ENCODE data around the gene KANSL1. TPM values are rescaled to one million over a fixed set of nuclear protein-coding genes. Genes with fewer than 3 reads are reported as not detected.
A peak's percentile ranks its signal among the peaks of the same experiment; 100 is the strongest.

Gene KANSL1
- total RNA-seq, 3 donors from 2014 or later: 80.2 to 107 (median 88.8) TPM

DNA sequence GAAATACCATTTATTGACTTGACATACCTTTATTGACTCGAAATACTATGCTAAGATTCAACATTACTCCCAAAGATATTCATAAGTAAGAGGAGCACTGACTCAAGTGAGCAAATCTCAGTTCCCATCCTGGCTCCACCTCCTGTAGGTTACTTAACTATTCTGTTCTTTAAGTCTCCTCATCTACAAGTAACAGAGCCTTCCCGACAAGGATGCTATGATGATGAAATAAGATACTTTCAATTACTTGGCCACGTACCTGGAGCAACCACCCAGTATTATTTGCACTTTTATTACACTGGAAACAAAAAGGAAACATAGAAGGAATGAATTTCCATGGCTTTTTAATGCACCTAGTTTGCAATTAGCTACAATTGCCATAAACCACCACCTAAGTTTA is 16.3 kb downstream of the KANSL1 start:
- H3K9me3 ChIP-seq: no peaks in the 10 kb centered on the region
- TF ChIP-seq, protein P1, sequence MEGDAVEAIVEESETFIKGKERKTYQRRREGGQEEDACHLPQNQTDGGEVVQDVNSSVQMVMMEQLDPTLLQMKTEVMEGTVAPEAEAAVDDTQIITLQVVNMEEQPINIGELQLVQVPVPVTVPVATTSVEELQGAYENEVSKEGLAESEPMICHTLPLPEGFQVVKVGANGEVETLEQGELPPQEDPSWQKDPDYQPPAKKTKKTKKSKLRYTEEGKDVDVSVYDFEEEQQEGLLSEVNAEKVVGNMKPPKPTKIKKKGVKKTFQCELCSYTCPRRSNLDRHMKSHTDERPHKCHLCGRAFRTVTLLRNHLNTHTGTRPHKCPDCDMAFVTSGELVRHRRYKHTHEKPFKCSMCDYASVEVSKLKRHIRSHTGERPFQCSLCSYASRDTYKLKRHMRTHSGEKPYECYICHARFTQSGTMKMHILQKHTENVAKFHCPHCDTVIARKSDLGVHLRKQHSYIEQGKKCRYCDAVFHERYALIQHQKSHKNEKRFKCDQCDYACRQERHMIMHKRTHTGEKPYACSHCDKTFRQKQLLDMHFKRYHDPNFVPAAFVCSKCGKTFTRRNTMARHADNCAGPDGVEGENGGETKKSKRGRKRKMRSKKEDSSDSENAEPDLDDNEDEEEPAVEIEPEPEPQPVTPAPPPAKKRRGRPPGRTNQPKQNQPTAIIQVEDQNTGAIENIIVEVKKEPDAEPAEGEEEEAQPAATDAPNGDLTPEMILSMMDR (IDR thresholded peaks at IDR 0.05): no peak
- peaks cover 28% of the 10 kb centered on the region for H3K4me1 ChIP-seq (ENCODE audit: low read depth)
- ATAC-seq: no peak
- intact Hi-C loops (cut with DNase I, micrococcal nuclease): no loop called here
- H3K4me3 ChIP-seq: no peak overlapping the region
- no peak for DNase-seq
- H3K36me3 ChIP-seq (ENCODE audit: low read depth): no peaks in the 10 kb centered on the region

DNA sequence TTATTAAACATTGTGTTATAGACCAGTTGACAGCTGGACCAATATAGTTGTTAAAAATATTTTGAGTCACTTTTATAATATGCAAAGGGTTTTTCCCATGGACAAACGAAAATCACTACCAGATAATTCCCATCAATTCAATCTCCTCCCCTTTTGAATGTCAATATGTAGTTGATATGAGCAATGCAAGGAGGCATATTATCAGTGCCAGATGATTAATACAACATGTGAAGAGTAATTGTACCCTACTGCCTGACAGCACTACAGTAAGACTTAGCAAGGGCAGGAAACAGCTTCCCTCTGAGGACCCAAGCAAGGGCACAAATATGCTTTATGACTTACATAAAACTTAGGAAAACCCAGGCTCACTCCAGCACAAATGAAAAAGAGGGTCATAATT is 17.3 kb downstream of the KANSL1 start:
- DNase-seq: no peak
- TF ChIP-seq, protein P1 (IDR thresholded peaks at IDR 0.05): no peak
- no peak overlapping the region for H3K4me3 ChIP-seq
- no peaks in the 10 kb centered on the region for H3K36me3 ChIP-seq (ENCODE audit: low read depth)
- intact Hi-C loops (cut with DNase I, micrococcal nuclease): no loop called here
- peaks cover 28% of the 10 kb centered on the region for H3K4me1 ChIP-seq (ENCODE audit: low read depth)
- H3K9me3 ChIP-seq: no peaks in the 10 kb centered on the region
- ATAC-seq: no peak

DNA sequence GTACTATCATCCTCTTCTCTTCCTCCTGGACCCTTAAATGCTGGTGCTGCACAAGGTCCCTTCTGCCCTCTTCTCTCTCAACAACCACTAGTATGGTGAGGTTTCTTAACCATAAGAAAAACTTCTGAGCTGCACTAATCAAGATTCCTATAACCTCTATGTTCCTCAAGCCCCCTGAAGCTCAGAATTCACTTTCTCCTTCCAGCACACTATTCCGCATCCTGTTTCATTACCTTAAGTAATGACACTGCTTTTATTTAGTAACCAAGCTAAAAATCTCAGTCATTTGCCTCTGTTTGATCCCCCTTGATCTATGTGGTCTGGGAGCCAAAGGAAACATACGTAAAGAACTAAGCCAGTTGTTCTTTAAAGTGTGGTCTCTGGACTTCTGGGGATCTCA is 20.1 kb downstream of the KANSL1 start:
- H3K9me3 ChIP-seq: no peaks in the 10 kb centered on the region
- DNase-seq (no peak), ATAC-seq (no peak)
- no peak overlapping the region for H3K4me3 ChIP-seq
- TF ChIP-seq, protein P1 (IDR thresholded peaks at IDR 0.05): no peak
- H3K36me3 ChIP-seq (ENCODE audit: low read depth): no peaks in the 10 kb centered on the region
- peaks cover 16% of the 10 kb centered on the region for H3K4me1 ChIP-seq (ENCODE audit: low read depth)
- intact Hi-C loops (cut with DNase I, micrococcal nuclease): no loop called here

DNA sequence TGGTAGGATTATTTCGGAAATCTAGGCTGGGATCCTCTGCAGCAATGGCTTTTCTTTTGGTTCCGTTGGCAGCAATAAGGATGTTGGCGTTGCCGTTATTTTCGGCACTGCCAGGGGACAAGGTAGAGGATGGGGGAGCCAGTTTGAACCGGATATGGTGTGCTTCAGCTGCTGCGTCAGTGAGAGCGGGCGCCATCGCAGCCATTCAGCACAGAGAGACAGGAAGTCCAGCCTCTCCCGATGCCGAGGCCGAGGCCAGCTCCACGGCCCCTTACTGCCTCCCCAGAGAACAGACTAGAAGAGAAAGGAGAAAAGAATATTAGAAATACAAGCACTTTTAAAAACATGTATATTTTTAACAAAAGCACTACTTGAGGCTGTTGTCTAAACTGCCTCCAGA is 21.3 kb downstream of the KANSL1 start:
- TF ChIP-seq, protein P1 (IDR thresholded peaks at IDR 0.05): no peak
- DNase-seq: peak in 1 of 3 donors; percentile 53
- peaks cover 17% of the 10 kb centered on the region for H3K4me1 ChIP-seq (ENCODE audit: low read depth)
- H3K9me3 ChIP-seq: no peaks in the 10 kb centered on the region
- H3K36me3 ChIP-seq (ENCODE audit: low read depth): no peaks in the 10 kb centered on the region
- intact Hi-C loops (cut with DNase I, micrococcal nuclease): no loop called here
- no peak for ATAC-seq
- H3K4me3 ChIP-seq: no peak overlapping the region

DNA sequence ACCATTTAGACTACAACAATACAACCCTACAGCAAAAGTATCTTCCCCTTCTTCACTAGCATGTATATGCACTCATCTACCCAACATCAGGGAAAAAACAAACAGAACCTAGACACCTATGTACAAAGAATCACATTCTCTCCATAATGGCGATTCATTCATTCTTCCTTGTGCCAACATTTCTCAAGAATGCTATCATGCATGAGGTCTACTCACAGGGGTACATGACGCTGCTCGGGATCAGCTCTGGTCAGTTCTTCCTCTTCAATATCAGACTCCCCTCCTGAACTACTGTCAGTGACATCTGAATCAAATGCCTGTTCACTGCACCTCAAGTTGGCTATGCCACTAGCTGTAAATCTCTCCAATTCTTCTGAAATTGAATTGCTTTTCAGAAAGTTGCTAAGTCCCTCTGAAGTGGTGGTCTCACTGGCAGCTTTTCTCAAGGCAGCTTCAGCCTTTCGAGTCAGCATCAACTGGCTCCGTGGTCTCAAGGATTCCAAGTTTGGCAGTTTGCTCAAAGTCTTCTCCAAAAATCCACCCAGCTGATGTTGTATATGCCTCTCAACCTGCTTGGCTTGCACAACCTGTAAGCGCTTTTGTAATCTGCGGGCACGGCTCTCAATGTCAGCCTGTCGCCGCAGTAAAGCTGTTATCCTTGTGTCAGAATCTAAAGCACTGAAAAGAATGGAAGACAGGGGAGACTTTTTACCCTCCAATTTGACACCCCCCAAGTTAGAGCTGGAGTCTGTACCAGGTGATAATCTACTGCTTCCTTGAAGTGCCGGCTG is 22.4 kb downstream of the KANSL1 start:
- no peaks in the 10 kb centered on the region for H3K36me3 ChIP-seq (ENCODE audit: low read depth)
- intact Hi-C loops (cut with DNase I, micrococcal nuclease): no loop called here
- H3K4me3 ChIP-seq: no peak overlapping the region
- H3K4me1 ChIP-seq (ENCODE audit: low read depth): peaks cover 16% of the 10 kb centered on the region
- H3K9me3 ChIP-seq: no peaks in the 10 kb centered on the region
- no peak for DNase-seq
- peak; percentile 24 for ATAC-seq
- TF ChIP-seq, protein P1 (IDR thresholded peaks at IDR 0.05): no peak
